GM12878 (cell line): ENCODE measurements around the gene FOXK1. TPM values are rescaled to one million over a fixed set of nuclear protein-coding genes. Genes with fewer than 3 reads are reported as not detected.

Experiments used
- ATAC-seq: fragments of 200-7000 bp; cut with Tn5 transposase; 3 replicates; pipeline ENCODE4 v1.9.1; 2020; ENCODE audit warnings: mild to moderate bottlenecking, moderate library complexity
- BruUV-seq: library from RNA; stranded (reverse); fragments of 400-500 nt; replicated peaks from 2 replicates; lab custom pipeline; 2021; lab: Mats Ljungman, UMichigan
- CTCF ChIA-PET: fragments of 300-600 bp; sonication (Branson Sonifier 250); formaldehyde crosslinking; extraction: SDS; loops from one replicate; lab custom pipeline; 2021; ENCODE audit warnings: inconsistent platforms; lab: Yijun Ruan, JAX
- POLR2A ChIA-PET: fragments of 350-600 bp; formaldehyde crosslinking; extraction: SDS; loops from one replicate; lab custom pipeline; 2021; ENCODE audit warnings: inconsistent platforms; lab: Charles Lee
- RAD21 ChIA-PET: fragments of 300-600 bp; sonication (Branson Sonifier 250); formaldehyde crosslinking; loops from one replicate; lab custom pipeline; 2023; ENCODE audit warnings: antibody characterized with exemption; ENCODE audit not compliant: unreplicated experiment; lab: Charles Lee
- SMC1A ChIA-PET: fragments of 300-600 bp; sonication (Branson Sonifier 250); formaldehyde crosslinking; loops from one replicate; lab custom pipeline; 2023; ENCODE audit not compliant: unreplicated experiment, uncharacterized antibody; lab: Charles Lee
- DNase-seq: peaks from one replicate; pipeline ENCODE4 v3.0.0-alpha.2; 2011; ENCODE audit warnings: low read depth, low spot score
- FAIRE-seq: peaks from 3 replicates; lab custom pipeline; 2011; peaks lifted over from hg19 to GRCh38; lab: Jason Lieb, UNC
- H2AFZ ChIP-seq: 2 replicates; pipeline ENCODE4 v1.6.0; 2011; ENCODE audit warnings: low read depth, low read length, control low read depth; ENCODE audit not compliant: control insufficient read depth
- H3K27ac ChIP-seq: 2 replicates; pipeline ENCODE4 v1.5.1; 2011; ENCODE audit warnings: control low read depth; ENCODE audit not compliant: control insufficient read depth, insufficient read depth
- H3K27me3 ChIP-seq, 2 experiments: replicated peaks in 1 of 2; 2 replicates each; pipeline versions ENCODE4 v1.6.0 to v1.6.1; 2011; ENCODE audit warnings: low read length in 1 of 2; ENCODE audit not compliant: control insufficient read depth in 2 of 2, insufficient read depth in 2 of 2
- H3K36me3 ChIP-seq, 2 experiments: 2 replicates each; pipeline ENCODE4 v1.5.1; 2011; ENCODE audit warnings: low read length in 1 of 2; ENCODE audit not compliant: control insufficient read depth in 2 of 2, insufficient read depth in 2 of 2
- H3K4me1 ChIP-seq: 2 replicates; pipeline ENCODE4 v1.6.1; 2011; ENCODE audit warnings: mild to moderate bottlenecking, low read length, moderate library complexity, mixed read lengths; ENCODE audit not compliant: control insufficient read depth, insufficient read depth
- H3K4me2 ChIP-seq: 2 replicates; pipeline ENCODE4 v1.6.0; 2011; ENCODE audit warnings: control low read depth; ENCODE audit not compliant: control insufficient read depth, insufficient read depth
- H3K4me3 ChIP-seq: fragments of 200-600 bp; sonication (generic); 2 replicates; pipeline ENCODE4 v1.5.1; 2016
- H3K79me2 ChIP-seq: 2 replicates; pipeline ENCODE4 v1.6.0; 2011; ENCODE audit warnings: low read length; ENCODE audit not compliant: control insufficient read depth, insufficient read depth
- H3K9ac ChIP-seq: 2 replicates; pipeline ENCODE4 v1.8.0; 2011; ENCODE audit warnings: low read length, control low read depth, mixed read lengths; ENCODE audit not compliant: control insufficient read depth, insufficient read depth
- H3K9me3 ChIP-seq: replicated peaks from 3 replicates; pipeline ENCODE4 v1.5.1; 2011; ENCODE audit warnings: mild to moderate bottlenecking, low read length; ENCODE audit not compliant: control insufficient read depth, insufficient read depth
- H4K20me1 ChIP-seq: 2 replicates; pipeline ENCODE4 v1.6.0; 2011; ENCODE audit not compliant: control insufficient read depth, insufficient read depth
- ASH2L ChIP-seq: fragments of 300-600, 200-600 bp; sonication (generic); IDR thresholded peaks from 2 replicates; pipeline ENCODE4 v1.6.1; 2017; ENCODE audit warnings: low read depth, mild to moderate bottlenecking, borderline replicate concordance
- CBX5 ChIP-seq: sonication (generic); IDR thresholded peaks from 2 replicates; pipeline ENCODE4 v1.6.1; 2016; ENCODE audit warnings: low read depth, moderate library complexity, mild to moderate bottlenecking, inconsistent platforms
- HDGF ChIP-seq: fragments of 450-650 bp; IDR thresholded peaks from 2 replicates; pipeline ENCODE4 v1.6.1; 2016; ENCODE audit warnings: antibody characterized with exemption
- POU2F2 ChIP-seq: IDR thresholded peaks from 3 replicates; pipeline ENCODE4 v1.6.1; 2011; ENCODE audit warnings: low read depth, mild to moderate bottlenecking, low read length, borderline replicate concordance
- STAT3 ChIP-seq: IDR thresholded peaks from 2 replicates; pipeline ENCODE4 v1.6.1; 2011; ENCODE audit warnings: low read depth, low read length, improper control_type of control experiment
- TCF3 ChIP-seq: IDR thresholded peaks from 2 replicates; pipeline ENCODE4 v1.6.1; 2012; ENCODE audit warnings: low read depth, mild to moderate bottlenecking, low read length, borderline replicate concordance; ENCODE audit not compliant: insufficient read depth
- ZNF217 ChIP-seq: fragments of 450-650 bp; IDR thresholded peaks from 2 replicates; pipeline ENCODE4 v1.6.1; 2017; ENCODE audit warnings: antibody characterized with exemption, mild to moderate bottlenecking
- WGBS: methylation state at CpG from one replicate; pipeline ENCODE4 v1.1.6; 2016; ENCODE audit warnings: low lambda C conversion rate; ENCODE audit not compliant: insufficient replicate concordance, insufficient coverage; ENCODE audit errors: missing lambda C conversion rate; 5-methylcytosine and 5-hydroxymethylcytosine counted together
- in situ Hi-C: fragments of 300-500 bp; cut with MboI; formaldehyde crosslinking; loops from 9 replicates; pipeline ENCODE4 v1.14.3; 2018; ENCODE audit warnings: mixed read lengths
- intact Hi-C: fragments of 100-400 bp; cut with micrococcal nuclease; formaldehyde crosslinking; loops from one replicate; pipeline ENCODE4 v1.14.2; 2022; ENCODE audit not compliant: unreplicated experiment
- polyA plus RNA-seq, 11 experiments: library from polyadenylated mRNA; depleted of rRNA in 4 of 11; unstranded in 6 of 11; stranded (reverse) in 5 of 11; fragments of >200 nt; fragmentation: Nextera tagmentation in 4 of 11; fragmentation: Illumina TruSeq in 1 of 11; extraction: Ambion mirVana in 4 of 11; extraction: Trizol in 1 of 11; gene quantifications; 1 replicate in 1 of 11; 2 replicates in 10 of 11; pipeline versions ENCODE4 v1.2.1 to v1.2.3, GENCODE V29; 2011 to 2016; ENCODE audit warnings: inconsistent platforms in 2 of 11, missing spikeins in 2 of 11, low read depth in 1 of 11
- total RNA-seq, 4 experiments: library from RNA; depleted of rRNA in 3 of 4; stranded (reverse); fragments of >200 nt in 3 of 4; fragmentation: Illumina TruSeq in 1 of 4; extraction: Trizol in 1 of 4; gene quantifications; 2 replicates each; pipeline versions ENCODE4 v1.2.1 to v1.2.3, GENCODE V29; 2013 to 2021
- TF ChIP-seq, protein P1 (sequence below): IDR thresholded peaks from 2 replicates; pipeline ENCODE4 v1.6.1; 2012; ENCODE audit warnings: mild to moderate bottlenecking, low read depth, low read length
- TF ChIP-seq, protein P2 (sequence below): fragments of 450-650 bp; formaldehyde crosslinking; IDR thresholded peaks from 2 replicates; pipeline ENCODE4 v1.4.0; 2022; ENCODE audit warnings: mild to moderate bottlenecking, moderate library complexity

Gene FOXK1
- total and polyA plus RNA-seq, 10 of the 15 experiments (the other 5 are each of a cell fraction or from before 2014, with no cell fraction given) = 0.24 to 31.8 (median 4.5) TPM

DNA sequence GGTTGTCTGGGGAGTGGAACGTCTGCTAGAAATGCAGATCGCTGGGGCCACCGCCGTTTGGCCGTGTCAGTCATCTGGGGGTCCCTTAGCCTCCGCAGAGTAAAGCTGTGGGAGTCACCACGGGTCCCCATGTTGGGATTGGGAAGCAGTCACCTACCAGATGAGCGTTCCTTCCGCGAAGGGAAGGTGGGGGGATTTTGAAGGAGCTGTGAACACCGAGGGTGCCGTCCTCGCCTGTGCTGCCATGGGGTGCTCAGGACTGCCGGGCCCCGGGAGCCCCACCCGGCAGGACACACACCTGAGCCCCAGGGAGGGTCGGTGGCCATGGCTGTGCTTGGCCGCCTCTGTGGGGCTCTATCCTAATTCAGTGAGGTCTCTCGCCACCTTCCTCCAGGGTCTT is 47.2 kb downstream of the FOXK1 start:
- RAD21 ChIA-PET = no interaction called here
- H4K20me1 ChIP-seq = no peaks in the 10 kb centered on the region
- ATAC-seq (no peak), DNase-seq (no peak), FAIRE-seq (no peak)
- H3K4me1 ChIP-seq = peaks cover 9% of the 10 kb centered on the region; the same call in 1 of the 2 replicates
- CTCF ChIA-PET = no interaction called here
- no peaks in the 10 kb centered on the region for H3K27me3 ChIP-seq
- no peak overlapping the region for H3K4me2 ChIP-seq
- in situ Hi-C loops = no loop called here
- POLR2A ChIA-PET = no interaction called here
- no peak overlapping the region for H3K4me3 ChIP-seq
- intact Hi-C loops = no loop called here
- WGBS = 89% methylated on average over 19 of the region's 19 CpGs
- no peak overlapping the region for H2AFZ ChIP-seq
- peaks cover 3% of the 10 kb centered on the region in 2 experiments; a peak in 3 of 4 replicates for H3K36me3 ChIP-seq
- H3K27ac ChIP-seq = no peak overlapping the region
- no TSS peak for BruUV-seq
- H3K9me3 ChIP-seq = no peaks in the 10 kb centered on the region
- SMC1A ChIA-PET = no interaction called here
- TF ChIP-seq ZNF217 = no peak
- peaks cover 12% of the 10 kb centered on the region for H3K79me2 ChIP-seq
- H3K9ac ChIP-seq = no peak overlapping the region

DNA sequence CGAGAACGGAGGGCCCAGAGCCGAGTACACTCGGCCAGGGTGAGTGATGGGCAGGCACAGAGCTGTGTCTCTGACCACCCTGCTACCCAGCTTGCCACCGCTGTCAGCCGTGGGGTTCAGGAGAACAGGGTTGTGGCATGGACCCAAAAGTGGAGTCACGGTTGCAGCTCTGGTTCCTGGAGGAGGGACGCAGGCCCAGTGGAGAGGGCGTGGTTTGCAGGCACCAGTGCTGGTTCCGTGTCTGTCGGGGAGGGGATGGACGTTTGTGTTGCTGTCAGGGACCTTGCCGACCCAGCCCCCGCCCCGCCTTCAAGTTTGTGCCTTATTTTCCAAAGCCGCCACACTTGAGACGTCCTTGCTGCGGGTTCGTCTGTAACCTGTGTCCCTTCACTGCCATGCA is 48.2 kb downstream of the FOXK1 start:
- H3K9ac ChIP-seq = no peak overlapping the region
- 96% methylated on average over 19 of the region's 19 CpGs for WGBS
- TF ChIP-seq, protein P1, sequence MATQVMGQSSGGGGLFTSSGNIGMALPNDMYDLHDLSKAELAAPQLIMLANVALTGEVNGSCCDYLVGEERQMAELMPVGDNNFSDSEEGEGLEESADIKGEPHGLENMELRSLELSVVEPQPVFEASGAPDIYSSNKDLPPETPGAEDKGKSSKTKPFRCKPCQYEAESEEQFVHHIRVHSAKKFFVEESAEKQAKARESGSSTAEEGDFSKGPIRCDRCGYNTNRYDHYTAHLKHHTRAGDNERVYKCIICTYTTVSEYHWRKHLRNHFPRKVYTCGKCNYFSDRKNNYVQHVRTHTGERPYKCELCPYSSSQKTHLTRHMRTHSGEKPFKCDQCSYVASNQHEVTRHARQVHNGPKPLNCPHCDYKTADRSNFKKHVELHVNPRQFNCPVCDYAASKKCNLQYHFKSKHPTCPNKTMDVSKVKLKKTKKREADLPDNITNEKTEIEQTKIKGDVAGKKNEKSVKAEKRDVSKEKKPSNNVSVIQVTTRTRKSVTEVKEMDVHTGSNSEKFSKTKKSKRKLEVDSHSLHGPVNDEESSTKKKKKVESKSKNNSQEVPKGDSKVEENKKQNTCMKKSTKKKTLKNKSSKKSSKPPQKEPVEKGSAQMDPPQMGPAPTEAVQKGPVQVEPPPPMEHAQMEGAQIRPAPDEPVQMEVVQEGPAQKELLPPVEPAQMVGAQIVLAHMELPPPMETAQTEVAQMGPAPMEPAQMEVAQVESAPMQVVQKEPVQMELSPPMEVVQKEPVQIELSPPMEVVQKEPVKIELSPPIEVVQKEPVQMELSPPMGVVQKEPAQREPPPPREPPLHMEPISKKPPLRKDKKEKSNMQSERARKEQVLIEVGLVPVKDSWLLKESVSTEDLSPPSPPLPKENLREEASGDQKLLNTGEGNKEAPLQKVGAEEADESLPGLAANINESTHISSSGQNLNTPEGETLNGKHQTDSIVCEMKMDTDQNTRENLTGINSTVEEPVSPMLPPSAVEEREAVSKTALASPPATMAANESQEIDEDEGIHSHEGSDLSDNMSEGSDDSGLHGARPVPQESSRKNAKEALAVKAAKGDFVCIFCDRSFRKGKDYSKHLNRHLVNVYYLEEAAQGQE = no peak
- TF ChIP-seq TCF3 (no peak), HDGF (no peak), STAT3 (no peak), ASH2L (no peak), CBX5 (no peak), POU2F2 (no peak)
- TF ChIP-seq, protein P2, sequence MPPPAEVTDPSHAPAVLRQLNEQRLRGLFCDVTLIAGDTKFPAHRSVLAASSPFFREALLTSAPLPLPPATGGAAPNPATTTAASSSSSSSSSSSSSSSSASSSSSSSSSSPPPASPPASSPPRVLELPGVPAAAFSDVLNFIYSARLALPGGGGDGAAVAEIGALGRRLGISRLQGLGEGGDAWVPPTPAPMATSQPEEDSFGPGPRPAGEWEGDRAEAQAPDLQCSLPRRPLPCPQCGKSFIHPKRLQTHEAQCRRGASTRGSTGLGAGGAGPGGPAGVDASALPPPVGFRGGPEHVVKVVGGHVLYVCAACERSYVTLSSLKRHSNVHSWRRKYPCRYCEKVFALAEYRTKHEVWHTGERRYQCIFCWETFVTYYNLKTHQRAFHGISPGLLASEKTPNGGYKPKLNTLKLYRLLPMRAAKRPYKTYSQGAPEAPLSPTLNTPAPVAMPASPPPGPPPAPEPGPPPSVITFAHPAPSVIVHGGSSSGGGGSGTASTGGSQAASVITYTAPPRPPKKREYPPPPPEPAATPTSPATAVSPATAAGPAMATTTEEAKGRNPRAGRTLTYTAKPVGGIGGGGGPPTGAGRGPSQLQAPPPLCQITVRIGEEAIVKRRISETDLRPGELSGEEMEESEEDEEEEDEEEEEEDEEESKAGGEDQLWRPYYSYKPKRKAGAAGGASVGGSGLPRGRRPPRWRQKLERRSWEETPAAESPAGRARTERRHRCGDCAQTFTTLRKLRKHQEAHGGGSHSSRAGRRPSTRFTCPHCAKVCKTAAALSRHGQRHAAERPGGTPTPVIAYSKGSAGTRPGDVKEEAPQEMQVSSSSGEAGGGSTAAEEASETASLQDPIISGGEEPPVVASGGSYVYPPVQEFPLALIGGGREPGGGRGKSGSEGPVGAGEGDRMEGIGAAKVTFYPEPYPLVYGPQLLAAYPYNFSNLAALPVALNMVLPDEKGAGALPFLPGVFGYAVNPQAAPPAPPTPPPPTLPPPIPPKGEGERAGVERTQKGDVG (CRISPR knock-in tag) = no peak

More for the DNA sequence above, 48.2 kb downstream of the FOXK1 start:
- Histone ChIP-seq H3K36me3 (peaks cover 3% of the 10 kb centered on the region in 2 experiments; a peak in 3 of 4 replicates), H3K79me2 (peaks cover 5% of the 10 kb centered on the region), H3K4me1 (peaks cover 7% of the 10 kb centered on the region; the same call in 1 of the 2 replicates), H3K9me3 (no peaks in the 10 kb centered on the region), H3K4me3 (no peak overlapping the region), H3K27ac (no peak overlapping the region), H3K27me3 (no peaks in the 10 kb centered on the region), H3K4me2 (no peak overlapping the region), H2AFZ (no peak overlapping the region), H4K20me1 (no peaks in the 10 kb centered on the region)
- ChIA-PET CTCF (no interaction called here), RAD21 (no interaction called here), SMC1A (no interaction called here), POLR2A (no interaction called here)
- FAIRE-seq = no peak
- no peak for ATAC-seq
- in situ Hi-C loops (no loop called here), intact Hi-C loops (no loop called here)
- no peak for DNase-seq
- no TSS peak for BruUV-seq
